HepG2 (cell line): ENCODE results near the gene CELSR2. TPM values are rescaled to one million over a fixed set of nuclear protein-coding genes. Genes with fewer than 3 reads are reported as not detected.
A peak's percentile ranks its signal among the peaks of the same experiment; 100 is the strongest.

ENCODE experiments used
- ATAC-seq: fragments of 200-7000 bp; cut with Tn5 transposase; 3 replicates; pipeline ENCODE4 v1.9.1; 2020; ENCODE audit warnings: mild to moderate bottlenecking, moderate library complexity
- BruUV-seq: library from RNA; stranded (reverse); fragments of 400-500 nt; replicated peaks from 2 replicates; lab custom pipeline; 2021; lab: Mats Ljungman, UMichigan
- CTCF ChIA-PET: fragments of 300-600 bp; formaldehyde crosslinking; extraction: SDS; loops from one replicate; lab custom pipeline; 2021; ENCODE audit warnings: low total read pairs, inconsistent platforms, low intra/inter-chr PET ratio; lab: Yijun Ruan, JAX
- POLR2A ChIA-PET: fragments of 350-600 bp; sonication (Branson Sonifier 250); formaldehyde crosslinking; loops from one replicate; lab custom pipeline; 2020; ENCODE audit warnings: antibody characterized with exemption, inconsistent platforms; lab: Yijun Ruan, JAX
- DNase-seq: peaks from one replicate; pipeline ENCODE4 v3.0.0-alpha.2; 2015; ENCODE audit warnings: low spot score
- FAIRE-seq: peaks from 3 replicates; lab custom pipeline; 2011; peaks lifted over from hg19 to GRCh38; lab: Jason Lieb, UNC
- H2AFZ ChIP-seq: one replicate; pipeline ENCODE4 v1.6.1; 2011; ENCODE audit warnings: low read length, inconsistent platforms
- H3K27ac ChIP-seq: fragments of 300-600 bp; 3 replicates; pipeline ENCODE4 v1.8.0; 2011; ENCODE audit warnings: mixed run types, mild to moderate bottlenecking, mixed read lengths, low read length, inconsistent platforms; ENCODE audit not compliant: insufficient read depth; ENCODE audit errors: extremely low read length
- H3K27me3 ChIP-seq, 2 experiments: fragments of 200-600 bp in 1 of 2; 2 replicates in 1 of 2; 3 replicates in 1 of 2; pipeline versions ENCODE4 v1.6.0 to v1.8.0; 2011; ENCODE audit warnings: low read length in 2 of 2, mild to moderate bottlenecking in 2 of 2, moderate library complexity in 2 of 2, inconsistent platforms in 1 of 2; ENCODE audit not compliant: insufficient read depth in 2 of 2, control insufficient read depth in 1 of 2
- H3K36me3 ChIP-seq, 2 experiments: fragments of 200-600 bp in 1 of 2; replicated peaks in 1 of 2; 2 replicates in 1 of 2; 3 replicates in 1 of 2; pipeline versions ENCODE4 v1.5.1 to v1.8.0; 2011; ENCODE audit warnings: low read length in 2 of 2, inconsistent platforms in 1 of 2; ENCODE audit not compliant: insufficient read depth in 2 of 2, control insufficient read depth in 1 of 2
- H3K4me1 ChIP-seq: 2 replicates; pipeline ENCODE4 v1.5.1; 2012; ENCODE audit warnings: low read length, inconsistent platforms; ENCODE audit not compliant: insufficient read depth
- H3K4me2 ChIP-seq: 2 replicates; pipeline ENCODE4 v1.6.0; 2011; ENCODE audit warnings: low read depth, low read length, inconsistent platforms
- H3K4me3 ChIP-seq, 3 experiments: fragments of 200-600 bp in 1 of 3; sonication (generic), shearing (Covaris generic) in 1 of 3; replicated peaks in 1 of 3; 2 replicates each; pipeline ENCODE4 v1.5.1; 2011 to 2016; ENCODE audit warnings: low read length in 3 of 3, inconsistent platforms in 2 of 3, low read depth in 2 of 3, mild to moderate bottlenecking in 2 of 3, control low read depth in 1 of 3, mixed read lengths in 1 of 3; ENCODE audit not compliant: insufficient read depth in 1 of 3
- H3K79me2 ChIP-seq: one replicate; pipeline ENCODE4 v1.6.1; 2011; ENCODE audit warnings: low read length, inconsistent platforms; ENCODE audit not compliant: insufficient read depth
- H3K9ac ChIP-seq: 2 replicates; pipeline ENCODE4 v1.6.0; 2011; ENCODE audit warnings: mild to moderate bottlenecking, low read depth, low read length, inconsistent platforms; ENCODE audit not compliant: insufficient read depth
- H3K9me3 ChIP-seq: 2 replicates; pipeline ENCODE4 v1.5.1; 2012; ENCODE audit warnings: mild to moderate bottlenecking, low read length
- H4K20me1 ChIP-seq: 2 replicates; pipeline ENCODE4 v1.6.0; 2011; ENCODE audit warnings: inconsistent platforms, mild to moderate bottlenecking, low read length, moderate library complexity; ENCODE audit not compliant: insufficient read depth
- KMT2B ChIP-seq: IDR thresholded peaks from 2 replicates; pipeline ENCODE4 v1.6.1; 2016; ENCODE audit warnings: missing genetic modification reagents, missing compliant biosample characterization
- NRL ChIP-seq: sonication (generic); formaldehyde crosslinking; IDR thresholded peaks from 2 replicates; pipeline ENCODE4 v1.5.0; 2020; ENCODE audit warnings: missing genetic modification reagents, mild to moderate bottlenecking, moderate library complexity, borderline replicate concordance
- RAD21 ChIP-seq: fragments of 450-650 bp; formaldehyde crosslinking; IDR thresholded peaks from 2 replicates; pipeline ENCODE4 v1.5.0; 2020; ENCODE audit warnings: mild to moderate bottlenecking
- REPIN1 ChIP-seq: sonication (generic); formaldehyde crosslinking; IDR thresholded peaks from 2 replicates; pipeline ENCODE4 v1.8.0; 2022; ENCODE audit warnings: missing genetic modification reagents, low read depth, mild to moderate bottlenecking, borderline replicate concordance
- TBX2 ChIP-seq: sonication (generic); formaldehyde crosslinking; IDR thresholded peaks from 2 replicates; pipeline ENCODE4 v1.5.0; 2020; ENCODE audit warnings: missing genetic modification reagents, mild to moderate bottlenecking, borderline replicate concordance
- ZNF501 ChIP-seq: sonication (generic); formaldehyde crosslinking; IDR thresholded peaks from 2 replicates; pipeline ENCODE4 v1.5.1; 2020; ENCODE audit warnings: mild to moderate bottlenecking, moderate library complexity, missing genetic modification reagents
- ZSCAN25 ChIP-seq: sonication (generic); formaldehyde crosslinking; IDR thresholded peaks from 2 replicates; pipeline ENCODE4 v1.8.0; 2022; ENCODE audit warnings: mild to moderate bottlenecking, missing genetic modification reagents
- WGBS: methylation state at CpG from one replicate; pipeline ENCODE4 v1.1.6; 2017; ENCODE audit warnings: low lambda C conversion rate; 5-methylcytosine and 5-hydroxymethylcytosine counted together
- in situ Hi-C: cut with HindIII; loops from 2 replicates; pipeline ENCODE4 v1.10.0; 2017; ENCODE audit warnings: low pct_unique_long_range_greater_than_20kb; ENCODE audit not compliant: extremely low pct_ligation_motif_present
- intact Hi-C: fragments of 100-400 bp; cut with micrococcal nuclease; formaldehyde crosslinking; loops from one replicate; pipeline ENCODE4 v1.10.0; 2022; ENCODE audit not compliant: unreplicated experiment
- polyA plus RNA-seq, 8 experiments: library from polyadenylated mRNA; depleted of rRNA in 3 of 8; stranded (reverse) in 7 of 8; unstranded in 1 of 8; fragments of >200 nt; fragmentation: Illumina TruSeq in 4 of 8; extraction: Trizol in 4 of 8; gene quantifications; 2 replicates each; pipeline versions ENCODE4 v1.2.1 to v1.2.3, GENCODE V29; 2011 to 2016; ENCODE audit warnings: low read depth in 4 of 8, missing spikeins in 1 of 8, mixed read lengths in 1 of 8; ENCODE audit not compliant: insufficient read depth in 1 of 8
- total RNA-seq, 5 experiments: library from RNA; depleted of rRNA; stranded (reverse); fragments of >200 nt; fragmentation: Illumina TruSeq; extraction: Trizol; gene quantifications; 2 replicates each; pipeline ENCODE4 v1.2.3, GENCODE V29; 2016; ENCODE audit warnings: low read depth in 1 of 5
- TF ChIP-seq, protein P1 (sequence below): sonication (generic); formaldehyde crosslinking; IDR thresholded peaks from 2 replicates; pipeline ENCODE4 v1.5.1; 2020; ENCODE audit warnings: mild to moderate bottlenecking, missing genetic modification reagents, moderate library complexity
- TF ChIP-seq, protein P2 (sequence below): sonication (generic); formaldehyde crosslinking; IDR thresholded peaks from 2 replicates; pipeline ENCODE4 v1.5.0; 2020; ENCODE audit warnings: mild to moderate bottlenecking, missing genetic modification reagents, moderate library complexity
- TF ChIP-seq, protein P3 (sequence below): sonication (generic); IDR thresholded peaks from 2 replicates; pipeline ENCODE4 v1.6.1; 2016; ENCODE audit warnings: low read depth, borderline replicate concordance
- TF ChIP-seq, protein P4 (sequence below): sonication (generic); formaldehyde crosslinking; IDR thresholded peaks from 2 replicates; pipeline ENCODE4 v1.5.0; 2020; ENCODE audit warnings: mild to moderate bottlenecking, missing genetic modification reagents, borderline replicate concordance
- TF ChIP-seq, protein P5 (sequence below): sonication (generic); formaldehyde crosslinking; IDR thresholded peaks from 2 replicates; pipeline ENCODE4 v1.5.0; 2020; ENCODE audit warnings: missing genetic modification reagents

Gene CELSR2
- total and polyA plus RNA-seq, 2 of the 13 experiments (the other 11 are each of a cell fraction or from before 2014, with no cell fraction given), result 4.0 to 6.6 TPM

DNA sequence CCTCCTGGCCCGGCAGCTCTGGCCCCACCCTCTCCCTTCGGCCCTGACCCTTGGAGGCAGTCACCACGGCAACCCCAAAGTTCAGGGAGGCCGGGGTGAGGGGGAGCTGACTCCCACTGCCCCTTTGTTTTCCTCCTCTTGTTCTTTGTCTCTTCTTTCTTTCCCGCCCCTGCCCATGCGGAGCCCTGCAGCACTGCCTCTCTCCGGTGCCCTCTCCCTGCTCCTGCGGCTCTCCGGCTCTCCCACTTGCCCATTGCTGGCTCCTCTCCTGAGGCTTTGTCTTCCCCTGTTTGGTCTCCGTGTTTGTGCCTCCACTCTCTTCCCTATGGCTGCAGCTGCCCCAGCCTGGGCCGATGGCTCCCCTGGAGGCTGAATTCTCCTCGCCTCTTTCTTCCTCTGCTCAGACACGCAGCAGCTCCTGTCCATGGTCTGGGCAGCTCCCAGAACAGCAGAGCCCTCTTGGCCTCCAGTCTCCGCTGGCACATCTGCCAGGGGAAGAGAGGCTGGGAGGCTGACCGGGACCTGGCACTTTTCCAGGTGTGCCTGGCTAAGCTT is 5.8 kb downstream of the CELSR2 start:
- Histone ChIP-seq H3K4me3 (peak overlapping the region; percentile 7 to 59 (median 12); a peak in 3 of 6 replicates), H3K9ac (peak overlapping the region; percentile 71; the same call in 1 of the 2 replicates)
- CTCF ChIA-PET, result interaction anchor here (1.6 kb wide), 1 partner anchor 54 kb away, joined by 3 read pairs; no protein-coding TSS in a partner anchor
- TF ChIP-seq KMT2B (CRISPR knock-in tag) (no peak), TBX2 (CRISPR knock-in tag) (peak; percentile 45; the same call in 1 of the 2 replicates), NRL (CRISPR knock-in tag) (0 out of 2 replicates have a peak, but pooled peaks have one; percentile 27), REPIN1 (no peak), RAD21 (peak; percentile 30; the same call in 1 of the 2 replicates), ZNF501 (0 out of 2 replicates have a peak, but pooled peaks have one; percentile 36), ZSCAN25 (CRISPR knock-in tag) (peak; percentile 42; the same call in 1 of the 2 replicates)
- TF ChIP-seq, protein P1, sequence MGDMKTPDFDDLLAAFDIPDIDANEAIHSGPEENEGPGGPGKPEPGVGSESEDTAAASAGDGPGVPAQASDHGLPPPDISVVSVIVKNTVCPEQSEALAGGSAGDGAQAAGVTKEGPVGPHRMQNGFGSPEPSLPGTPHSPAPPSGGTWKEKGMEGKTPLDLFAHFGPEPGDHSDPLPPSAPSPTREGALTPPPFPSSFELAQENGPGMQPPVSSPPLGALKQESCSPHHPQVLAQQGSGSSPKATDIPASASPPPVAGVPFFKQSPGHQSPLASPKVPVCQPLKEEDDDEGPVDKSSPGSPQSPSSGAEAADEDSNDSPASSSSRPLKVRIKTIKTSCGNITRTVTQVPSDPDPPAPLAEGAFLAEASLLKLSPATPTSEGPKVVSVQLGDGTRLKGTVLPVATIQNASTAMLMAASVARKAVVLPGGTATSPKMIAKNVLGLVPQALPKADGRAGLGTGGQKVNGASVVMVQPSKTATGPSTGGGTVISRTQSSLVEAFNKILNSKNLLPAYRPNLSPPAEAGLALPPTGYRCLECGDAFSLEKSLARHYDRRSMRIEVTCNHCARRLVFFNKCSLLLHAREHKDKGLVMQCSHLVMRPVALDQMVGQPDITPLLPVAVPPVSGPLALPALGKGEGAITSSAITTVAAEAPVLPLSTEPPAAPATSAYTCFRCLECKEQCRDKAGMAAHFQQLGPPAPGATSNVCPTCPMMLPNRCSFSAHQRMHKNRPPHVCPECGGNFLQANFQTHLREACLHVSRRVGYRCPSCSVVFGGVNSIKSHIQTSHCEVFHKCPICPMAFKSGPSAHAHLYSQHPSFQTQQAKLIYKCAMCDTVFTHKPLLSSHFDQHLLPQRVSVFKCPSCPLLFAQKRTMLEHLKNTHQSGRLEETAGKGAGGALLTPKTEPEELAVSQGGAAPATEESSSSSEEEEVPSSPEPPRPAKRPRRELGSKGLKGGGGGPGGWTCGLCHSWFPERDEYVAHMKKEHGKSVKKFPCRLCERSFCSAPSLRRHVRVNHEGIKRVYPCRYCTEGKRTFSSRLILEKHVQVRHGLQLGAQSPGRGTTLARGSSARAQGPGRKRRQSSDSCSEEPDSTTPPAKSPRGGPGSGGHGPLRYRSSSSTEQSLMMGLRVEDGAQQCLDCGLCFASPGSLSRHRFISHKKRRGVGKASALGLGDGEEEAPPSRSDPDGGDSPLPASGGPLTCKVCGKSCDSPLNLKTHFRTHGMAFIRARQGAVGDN (CRISPR knock-in tag), result peak; percentile 64
- TF ChIP-seq, protein P2, sequence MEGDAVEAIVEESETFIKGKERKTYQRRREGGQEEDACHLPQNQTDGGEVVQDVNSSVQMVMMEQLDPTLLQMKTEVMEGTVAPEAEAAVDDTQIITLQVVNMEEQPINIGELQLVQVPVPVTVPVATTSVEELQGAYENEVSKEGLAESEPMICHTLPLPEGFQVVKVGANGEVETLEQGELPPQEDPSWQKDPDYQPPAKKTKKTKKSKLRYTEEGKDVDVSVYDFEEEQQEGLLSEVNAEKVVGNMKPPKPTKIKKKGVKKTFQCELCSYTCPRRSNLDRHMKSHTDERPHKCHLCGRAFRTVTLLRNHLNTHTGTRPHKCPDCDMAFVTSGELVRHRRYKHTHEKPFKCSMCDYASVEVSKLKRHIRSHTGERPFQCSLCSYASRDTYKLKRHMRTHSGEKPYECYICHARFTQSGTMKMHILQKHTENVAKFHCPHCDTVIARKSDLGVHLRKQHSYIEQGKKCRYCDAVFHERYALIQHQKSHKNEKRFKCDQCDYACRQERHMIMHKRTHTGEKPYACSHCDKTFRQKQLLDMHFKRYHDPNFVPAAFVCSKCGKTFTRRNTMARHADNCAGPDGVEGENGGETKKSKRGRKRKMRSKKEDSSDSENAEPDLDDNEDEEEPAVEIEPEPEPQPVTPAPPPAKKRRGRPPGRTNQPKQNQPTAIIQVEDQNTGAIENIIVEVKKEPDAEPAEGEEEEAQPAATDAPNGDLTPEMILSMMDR, result peak; percentile 33; the same call in 1 of the 2 replicates
- TF ChIP-seq, protein P3, sequence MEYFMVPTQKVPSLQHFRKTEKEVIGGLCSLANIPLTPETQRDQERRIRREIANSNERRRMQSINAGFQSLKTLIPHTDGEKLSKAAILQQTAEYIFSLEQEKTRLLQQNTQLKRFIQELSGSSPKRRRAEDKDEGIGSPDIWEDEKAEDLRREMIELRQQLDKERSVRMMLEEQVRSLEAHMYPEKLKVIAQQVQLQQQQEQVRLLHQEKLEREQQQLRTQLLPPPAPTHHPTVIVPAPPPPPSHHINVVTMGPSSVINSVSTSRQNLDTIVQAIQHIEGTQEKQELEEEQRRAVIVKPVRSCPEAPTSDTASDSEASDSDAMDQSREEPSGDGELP, result peak; percentile 15; the same call in 1 of the 2 replicates
- TF ChIP-seq, protein P4, sequence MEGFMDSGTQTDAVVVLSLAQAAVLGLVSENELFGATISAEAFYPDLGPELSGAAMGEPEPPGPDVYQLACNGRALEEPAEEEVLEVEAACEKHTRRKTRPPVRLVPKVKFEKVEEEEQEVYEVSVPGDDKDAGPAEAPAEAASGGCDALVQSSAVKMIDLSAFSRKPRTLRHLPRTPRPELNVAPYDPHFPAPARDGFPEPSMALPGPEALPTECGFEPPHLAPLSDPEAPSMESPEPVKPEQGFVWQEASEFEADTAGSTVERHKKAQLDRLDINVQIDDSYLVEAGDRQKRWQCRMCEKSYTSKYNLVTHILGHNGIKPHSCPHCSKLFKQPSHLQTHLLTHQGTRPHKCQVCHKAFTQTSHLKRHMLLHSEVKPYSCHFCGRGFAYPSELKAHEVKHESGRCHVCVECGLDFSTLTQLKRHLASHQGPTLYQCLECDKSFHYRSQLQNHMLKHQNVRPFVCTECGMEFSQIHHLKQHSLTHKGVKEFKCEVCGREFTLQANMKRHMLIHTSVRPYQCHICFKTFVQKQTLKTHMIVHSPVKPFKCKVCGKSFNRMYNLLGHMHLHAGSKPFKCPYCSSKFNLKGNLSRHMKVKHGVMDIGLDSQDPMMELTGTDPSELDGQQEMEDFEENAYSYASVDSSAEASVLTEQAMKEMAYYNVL (CRISPR knock-in tag), result peak; percentile 96; the same call in 1 of the 2 replicates
- TF ChIP-seq, protein P5, sequence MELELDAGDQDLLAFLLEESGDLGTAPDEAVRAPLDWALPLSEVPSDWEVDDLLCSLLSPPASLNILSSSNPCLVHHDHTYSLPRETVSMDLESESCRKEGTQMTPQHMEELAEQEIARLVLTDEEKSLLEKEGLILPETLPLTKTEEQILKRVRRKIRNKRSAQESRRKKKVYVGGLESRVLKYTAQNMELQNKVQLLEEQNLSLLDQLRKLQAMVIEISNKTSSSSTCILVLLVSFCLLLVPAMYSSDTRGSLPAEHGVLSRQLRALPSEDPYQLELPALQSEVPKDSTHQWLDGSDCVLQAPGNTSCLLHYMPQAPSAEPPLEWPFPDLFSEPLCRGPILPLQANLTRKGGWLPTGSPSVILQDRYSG, result no peak

More for the DNA sequence above, 5.8 kb downstream of the CELSR2 start:
- DNase-seq, result no peak
- no peaks in the 10 kb centered on the region for H4K20me1 ChIP-seq
- WGBS, result 52% methylated on average over 12 of the region's 15 CpGs
- ATAC-seq, result peak; percentile 58
- H3K27ac ChIP-seq, result peak overlapping the region; percentile 88
- H3K4me1 ChIP-seq, result peaks cover 40% of the 10 kb centered on the region
- H3K9me3 ChIP-seq, result no peaks in the 10 kb centered on the region
- BruUV-seq, result no TSS peak
- peak overlapping the region; percentile 91 for H3K4me2 ChIP-seq
- no peaks in the 10 kb centered on the region for H3K79me2 ChIP-seq
- H3K27me3 ChIP-seq, result no peaks in the 10 kb centered on the region
- H2AFZ ChIP-seq, result no peak overlapping the region
- peaks cover 0 to 10% of the 10 kb centered on the region in 2 experiments; a peak in 1 of 5 replicates for H3K36me3 ChIP-seq
- POLR2A ChIA-PET, result interaction anchor here (0.5 to 1.9 kb wide), 8 partner anchors 14 to 228 kb away, joined by 3 to 5 read pairs (median 4); partner anchors contain the start of genes PSRC1, SARS1 and SORT1
- in situ Hi-C loops (no loop called here), intact Hi-C loops (no loop called here)
- no peak for FAIRE-seq
